NCI-H2107 treated with DMSO at 0.1 percent for 48 hours (cell line): ENCODE measurements around the gene DLX3.
"Not testable (repeated sequence)": the region's sequence is repeated elsewhere in the genome, so short reads cannot be mapped to it uniquely, and the experiment has no call there.

Experiments used
- DNase-seq: peaks from one replicate; lab custom pipeline; 2025; ENCODE audit not compliant: unreplicated experiment; lab: John Stamatoyannopoulos, UW

DLX3 gene

GRCh38 chr17:49995055-49995738 is at the start of gene DLX3:
Gene DLX3 (minus strand): TSS chr17:49995224. CDS start chr17:49994998, 226 bp downstream.
- peak; percentile 55 for DNase-seq

GRCh38 chr17:50044483-50044882 is 49.5 kb upstream of the DLX3 start:
- no peak for DNase-seq

GRCh38 chr17:50043290-50044148 is 48.5 kb upstream of the DLX3 start:
- no peak for DNase-seq

- DNase-seq: no peak
These were observed 47.2 kb upstream of the DLX3 start for GRCh38 chr17:50042211-50042610.

GRCh38 chr17:50040496-50040895 is 45.5 kb upstream of the DLX3 start:
- not testable (repeated sequence) for DNase-seq

- DNase-seq: no peak
These were observed 44.0 kb upstream of the DLX3 start for GRCh38 chr17:50039058-50039457.

- no peak for DNase-seq
These were observed 42.5 kb upstream of the DLX3 start for GRCh38 chr17:50037321-50038107.

GRCh38 chr17:50036455-50037261 is 41.6 kb upstream of the DLX3 start:
- no peak for DNase-seq

- no peak for DNase-seq
These were observed 40.9 kb upstream of the DLX3 start for GRCh38 chr17:50035945-50036344.

- DNase-seq: no peak
These were observed 40.4 kb upstream of the DLX3 start for GRCh38 chr17:50035421-50035879.

GRCh38 chr17:50034498-50035364 is 39.7 kb upstream of the DLX3 start:
- DNase-seq: no peak

- DNase-seq: no peak
These were observed 38.3 kb upstream of the DLX3 start for GRCh38 chr17:50033316-50033715.

GRCh38 chr17:50029185-50029584 is 34.2 kb upstream of the DLX3 start:
- no peak for DNase-seq

- no peak for DNase-seq
These were observed 33.7 kb upstream of the DLX3 start for GRCh38 chr17:50028736-50029120.

- no peak for DNase-seq
These were observed 33.1 kb upstream of the DLX3 start for GRCh38 chr17:50027881-50028735.

- DNase-seq: peak; percentile 55
These were observed 32.3 kb upstream of the DLX3 start for GRCh38 chr17:50027172-50027880.

GRCh38 chr17:50026837-50027171 is 31.8 kb upstream of the DLX3 start:
- DNase-seq: peak; percentile 31

GRCh38 chr17:50026046-50026675 is 31.1 kb upstream of the DLX3 start:
- no peak for DNase-seq
